ENCODE data around the gene EGFL7.

EGFL7 gene

DNA sequence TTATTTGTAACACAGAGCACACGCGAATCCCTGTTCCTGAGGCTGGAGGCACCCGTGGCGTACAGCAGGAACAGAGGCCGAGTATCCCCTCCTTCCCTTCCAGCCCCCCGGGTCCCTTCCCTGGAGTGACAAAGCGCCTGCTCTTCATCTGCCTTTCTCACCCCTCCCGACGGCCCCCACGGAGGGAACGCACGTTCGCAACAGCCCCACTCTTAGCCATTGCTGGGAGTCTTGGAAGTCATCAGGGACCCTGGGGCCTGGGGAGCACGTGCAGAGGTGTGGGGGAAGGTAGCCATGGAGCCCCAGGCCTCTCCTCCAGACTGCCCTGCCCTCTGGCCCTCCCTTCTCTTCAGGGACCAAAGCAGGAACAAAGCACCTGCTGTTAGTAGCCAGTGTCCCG, 22.1 kb downstream of the EGFL7 start:
- DNase-seq (ENCODE audit: low read depth in 2 of 3, low spot score in 1 of 3): no peak

DNA sequence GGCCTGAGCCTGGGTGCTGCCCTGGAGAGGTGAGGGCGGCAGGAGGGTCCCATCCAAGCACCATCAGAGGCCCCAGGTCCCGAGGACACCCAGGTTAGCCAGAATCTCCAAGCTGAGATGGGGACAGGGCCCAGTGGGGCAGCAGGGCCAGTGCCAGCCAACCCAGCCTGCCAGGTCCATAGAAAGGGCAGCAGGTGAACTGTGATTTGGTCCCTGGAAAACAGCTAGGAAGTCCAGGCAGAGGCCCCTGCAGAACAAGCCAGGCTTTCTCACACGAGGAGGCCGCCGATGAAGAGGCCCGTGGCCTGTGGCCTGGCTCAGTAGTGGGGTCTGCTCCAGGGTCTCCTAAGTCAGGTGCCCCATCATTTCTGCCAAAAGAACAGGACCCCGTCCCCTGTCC, 22.5 kb downstream of the EGFL7 start:
- no peak for DNase-seq (ENCODE audit: low read depth in 2 of 3, low spot score in 1 of 3)

DNA sequence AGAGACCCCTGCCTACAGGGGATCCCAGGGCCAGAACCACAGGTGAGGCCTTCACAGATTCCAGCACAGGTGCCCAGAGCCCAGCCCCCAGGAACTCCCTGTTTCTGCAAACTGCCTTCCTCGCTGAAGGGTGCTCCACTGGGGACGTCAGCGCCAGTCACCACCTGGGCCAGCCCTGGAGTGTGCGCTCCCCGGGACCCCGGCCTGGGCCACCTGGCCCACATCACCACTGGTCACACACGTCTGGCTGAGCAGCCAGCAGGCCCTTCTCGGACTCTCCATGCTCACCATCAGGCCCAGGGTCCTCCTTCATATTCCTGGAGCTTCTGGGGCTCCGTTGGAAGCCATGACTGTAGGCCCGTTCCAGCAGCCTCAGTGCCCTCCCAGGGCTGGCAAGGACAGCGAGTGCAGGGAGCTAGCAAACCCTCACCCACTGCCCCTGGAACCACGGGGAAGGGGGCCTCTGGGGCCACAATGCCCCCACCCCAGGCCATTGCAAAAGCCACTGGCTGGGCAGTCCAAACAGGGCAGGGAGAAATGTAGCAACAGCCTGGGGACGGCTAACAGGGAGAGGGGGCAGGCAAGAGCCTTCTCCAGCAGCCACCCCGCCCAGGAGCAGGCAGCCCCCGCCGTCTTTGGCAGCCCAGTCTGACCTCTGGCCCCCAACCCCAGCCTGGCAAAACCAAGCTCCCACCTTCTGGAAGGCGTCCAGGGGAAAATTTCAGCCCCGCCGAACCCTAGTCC, 23.2 kb downstream of the EGFL7 start:
- DNase-seq (ENCODE audit: low read depth in 2 of 3, low spot score in 1 of 3): no peak

DNA sequence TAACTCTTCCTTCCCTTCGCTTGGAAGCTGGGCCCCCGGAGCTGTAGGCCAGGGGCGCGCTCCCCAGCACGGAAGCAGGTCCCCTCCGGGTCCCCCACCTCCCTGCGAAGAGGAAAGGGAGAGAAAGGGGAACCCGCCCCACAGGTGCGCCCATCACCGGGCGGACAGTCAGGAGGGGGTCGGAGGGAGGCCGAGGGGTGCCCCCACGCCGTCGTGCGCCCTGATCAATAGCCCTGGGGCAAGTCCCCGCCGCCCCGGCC, 23.7 kb downstream of the EGFL7 start:
- no peak for DNase-seq (ENCODE audit: low read depth in 2 of 3, low spot score in 1 of 3)

DNA sequence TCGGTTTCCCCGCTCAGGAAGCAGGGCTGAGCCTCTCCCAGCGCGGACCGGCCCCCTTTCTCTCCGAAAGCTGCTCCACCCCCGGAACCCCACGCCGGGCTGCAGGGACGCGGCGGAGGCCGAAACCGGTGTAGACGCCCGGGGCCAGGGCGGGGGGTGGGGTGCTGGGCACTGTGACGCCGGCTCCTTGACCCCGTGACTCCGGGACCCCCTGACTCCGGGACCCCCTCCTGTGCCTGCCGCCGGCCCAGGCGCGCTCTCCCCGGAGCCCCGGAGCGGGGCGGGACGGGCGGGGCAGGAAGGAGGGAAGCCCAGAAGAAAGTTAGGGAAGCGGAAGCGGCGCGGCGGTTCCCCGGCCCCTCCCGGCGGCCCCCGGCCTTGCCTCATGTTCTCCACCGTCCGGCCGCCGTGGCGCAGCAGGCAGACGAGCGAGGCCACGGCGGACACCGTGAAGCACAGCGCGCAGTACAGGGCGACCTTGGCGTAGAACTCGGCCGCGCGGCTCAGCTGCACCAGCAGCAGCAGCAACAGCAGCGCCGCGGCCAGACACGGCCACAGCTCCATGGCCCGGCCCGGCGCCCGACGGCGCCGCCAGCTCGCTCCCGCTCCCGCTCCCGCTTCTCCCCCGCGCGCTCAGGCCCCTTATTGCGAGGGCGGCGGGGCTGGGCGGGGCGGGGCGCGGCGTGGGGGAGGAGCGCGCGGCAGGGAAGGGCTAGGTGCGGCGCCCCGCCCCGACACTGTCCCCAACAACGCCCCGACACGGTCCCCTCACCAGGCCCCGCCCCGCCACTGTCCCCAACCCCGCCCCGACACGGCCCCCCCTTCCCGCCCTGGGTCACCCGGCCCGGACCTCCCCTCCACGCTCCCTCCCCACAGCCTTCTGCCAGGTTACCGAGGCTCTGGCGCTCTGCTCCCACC, 24.3 kb downstream of the EGFL7 start, which contains the start of gene AGPAT2:
Gene AGPAT2 (minus strand): TSS at position 664 of the 918 bp plus-strand sequence. CDS start 100 bp downstream, at position 564.
- DNase-seq (ENCODE audit: low read depth in 2 of 3, low spot score in 1 of 3): peak; percentile 25 to 68 (median 63)

DNA sequence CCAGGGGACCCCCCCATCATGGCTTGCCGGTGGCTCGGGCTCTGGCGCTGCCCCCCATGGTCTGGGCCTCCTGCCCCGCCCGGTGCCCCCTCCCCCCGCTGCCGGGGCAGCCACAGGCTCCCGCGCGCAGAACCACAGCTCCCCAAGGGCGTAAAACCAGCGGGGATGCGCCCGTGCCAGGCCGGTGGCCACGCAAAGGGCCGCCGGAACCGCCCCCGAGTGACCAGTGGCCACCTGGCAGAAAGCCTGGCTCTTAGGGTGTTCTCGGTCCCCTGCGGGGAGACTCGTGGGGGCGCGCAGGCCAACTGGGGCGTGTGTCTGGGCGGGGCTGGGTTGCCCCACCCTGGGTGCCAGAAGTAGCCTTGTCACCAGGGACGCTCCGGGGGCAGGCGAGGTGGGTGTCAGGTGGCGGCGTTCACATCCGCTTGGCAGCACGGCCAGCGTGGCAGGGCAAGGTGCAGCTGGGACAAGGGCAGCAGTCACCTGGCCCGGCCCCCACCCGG, 25.1 kb downstream of the EGFL7 start:
- DNase-seq (ENCODE audit: low read depth in 2 of 3, low spot score in 1 of 3): no peak

DNA sequence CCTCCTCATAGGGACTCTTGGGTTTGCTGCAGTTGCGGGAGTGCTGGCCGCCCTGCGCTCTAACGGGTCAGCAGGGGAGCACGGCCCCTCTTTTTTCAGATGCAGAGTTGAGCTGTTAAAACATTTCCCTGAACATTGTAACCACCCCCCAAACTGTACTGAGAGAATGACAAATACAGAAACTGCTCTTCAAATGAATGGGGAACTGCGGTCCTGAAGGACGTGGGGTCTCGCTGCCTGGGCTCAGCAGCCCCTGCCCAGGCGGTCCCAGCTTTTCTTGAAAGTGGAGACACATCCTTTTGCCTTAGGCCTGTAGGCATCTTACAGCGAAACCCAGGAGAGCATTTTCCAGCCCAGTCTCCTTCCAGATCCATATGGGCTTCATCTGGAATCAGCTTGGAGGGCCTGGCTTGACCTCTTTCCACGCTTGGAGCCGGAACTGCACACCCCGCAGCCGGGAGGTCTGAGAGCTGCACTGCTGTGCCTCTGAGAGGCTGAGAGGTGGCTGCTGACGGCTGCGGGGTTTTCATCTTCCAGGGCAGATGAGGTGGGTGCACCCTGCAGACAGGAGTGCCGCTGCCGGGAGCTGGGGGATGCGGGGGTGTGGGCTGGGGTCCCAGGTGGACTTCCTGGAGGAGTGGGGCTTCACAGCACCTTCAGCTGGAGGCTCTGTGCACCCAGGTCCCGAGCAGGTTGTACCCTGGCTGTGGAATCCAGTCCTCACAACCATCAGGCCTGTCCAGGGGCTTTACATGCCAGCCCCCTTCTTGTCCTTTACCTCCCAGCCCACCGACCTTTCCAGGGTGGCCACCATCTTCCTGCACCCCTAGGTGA, 25.8 kb downstream of the EGFL7 start:
- no peak for DNase-seq (ENCODE audit: low read depth in 2 of 3, low spot score in 1 of 3)

DNA sequence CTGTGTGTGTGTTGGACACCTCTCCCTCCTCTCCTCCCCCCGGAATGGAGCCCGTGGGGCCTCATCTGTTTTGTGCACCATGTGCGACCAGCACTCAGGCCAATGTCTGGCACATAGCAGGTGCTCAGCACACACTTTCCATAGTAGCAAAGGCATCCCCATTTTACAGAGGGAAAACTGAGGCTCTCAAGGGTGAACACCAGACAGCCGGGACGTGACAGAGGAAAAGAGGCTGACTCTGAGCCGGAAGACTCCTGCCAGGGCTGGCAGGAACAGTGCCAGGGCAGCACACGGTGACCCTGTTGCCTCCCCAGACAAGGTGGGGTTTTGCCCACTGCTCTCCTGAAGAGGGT, 26.4 kb downstream of the EGFL7 start:
- DNase-seq (ENCODE audit: low read depth in 2 of 3, low spot score in 1 of 3): no peak

DNA sequence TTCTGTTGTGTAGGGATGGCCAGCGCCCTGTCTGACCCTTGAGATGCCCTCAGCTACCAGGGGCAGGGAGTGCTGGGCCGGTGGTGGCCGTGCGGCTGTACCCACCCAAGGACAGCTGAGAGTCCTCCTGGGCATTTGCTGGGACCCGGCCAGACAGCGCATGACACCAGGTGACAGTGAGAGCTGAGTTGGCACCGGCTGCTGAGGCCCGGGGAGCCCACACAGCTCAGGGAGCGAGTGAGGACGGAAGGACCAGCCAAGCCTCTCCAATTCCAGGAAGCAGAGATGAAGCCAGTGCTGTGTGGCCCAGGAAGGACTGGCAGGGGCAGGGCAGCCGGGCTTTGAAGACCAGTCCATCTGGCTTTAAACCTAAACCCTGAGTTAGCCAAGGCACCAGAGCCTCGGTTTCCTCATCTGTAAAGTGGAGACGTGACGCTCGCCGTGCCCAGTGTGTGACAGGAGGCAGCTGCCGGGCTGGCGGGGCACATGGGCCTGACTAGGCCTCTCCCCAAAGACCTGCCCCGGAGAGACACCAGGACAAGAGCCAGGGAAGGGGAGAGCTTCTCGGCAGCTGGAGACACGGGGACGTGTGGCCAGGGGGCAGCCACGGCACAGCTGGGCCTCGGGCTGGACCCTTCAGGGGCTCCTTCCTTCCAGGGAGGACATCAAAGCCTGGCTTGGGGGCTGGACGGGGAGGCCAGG, 27.5 kb downstream of the EGFL7 start:
- DNase-seq (ENCODE audit: low read depth in 2 of 3, low spot score in 1 of 3): no peak

DNA sequence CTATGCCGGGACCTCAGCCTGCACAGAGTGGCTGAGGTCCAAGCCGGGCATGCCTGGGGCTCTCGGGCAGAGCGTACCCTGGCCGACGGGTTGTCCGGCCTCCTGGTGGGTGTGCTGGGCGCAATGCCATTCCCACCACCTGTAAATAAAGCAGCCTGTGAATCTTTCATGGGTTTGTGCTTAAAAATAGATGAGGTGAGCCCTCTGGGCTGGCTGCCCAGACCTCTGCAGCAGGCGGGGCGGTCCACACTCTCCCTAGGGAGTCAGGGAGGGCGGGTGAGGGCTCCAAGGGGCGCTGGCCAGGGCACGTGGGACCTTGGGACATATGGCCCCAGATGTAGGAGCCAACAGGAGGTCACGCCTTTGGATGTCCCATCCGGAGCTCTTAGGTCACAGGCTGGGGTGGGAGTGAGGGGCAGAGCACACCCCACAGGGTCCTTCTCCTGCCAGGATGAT, 28.1 kb downstream of the EGFL7 start:
- DNase-seq (ENCODE audit: low read depth in 2 of 3, low spot score in 1 of 3): no peak

DNA sequence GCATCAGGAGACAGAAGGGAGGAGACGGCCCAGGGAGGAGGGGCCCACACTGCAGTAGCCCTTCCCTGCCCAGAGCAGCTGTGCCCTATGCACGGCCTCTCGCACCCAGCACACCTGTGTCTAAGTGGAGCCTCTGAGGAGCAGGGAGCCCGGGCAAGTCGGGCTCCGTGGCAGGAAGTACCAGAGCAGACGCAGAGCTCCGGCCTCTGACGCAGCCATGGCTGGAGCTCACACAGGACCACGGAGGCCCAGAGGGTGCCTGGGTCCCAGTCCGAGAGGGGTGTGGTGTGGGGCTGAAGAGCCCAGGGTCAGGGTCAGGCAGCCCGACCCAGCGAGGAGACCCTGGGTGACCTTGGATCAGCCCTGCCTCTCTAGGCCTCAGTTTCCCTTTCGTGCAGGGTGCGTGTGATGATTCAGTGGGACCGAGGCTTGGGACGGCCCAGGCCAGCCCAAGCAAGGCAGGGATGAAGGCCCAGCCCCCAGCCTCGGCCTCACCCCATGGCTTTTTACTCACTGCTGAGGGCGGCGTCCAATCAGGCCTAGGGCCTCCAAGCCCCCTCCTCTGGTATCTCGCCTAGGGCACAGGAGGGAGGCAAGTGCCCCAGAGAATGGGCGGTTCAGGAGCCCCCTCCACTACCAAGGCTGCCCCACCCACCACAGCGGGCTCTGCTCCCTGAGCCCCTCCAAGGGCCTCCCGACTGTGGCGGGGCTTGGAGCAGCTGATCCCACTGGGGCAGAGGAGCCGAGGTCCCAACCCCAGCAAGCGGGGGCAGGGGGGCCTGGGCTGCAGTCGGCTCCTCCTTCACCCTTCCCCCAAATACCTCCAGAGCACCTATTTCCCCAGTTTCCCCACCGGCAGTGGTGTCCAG, 28.8 kb downstream of the EGFL7 start:
- DNase-seq (ENCODE audit: low read depth in 2 of 3, low spot score in 1 of 3): no peak

DNA sequence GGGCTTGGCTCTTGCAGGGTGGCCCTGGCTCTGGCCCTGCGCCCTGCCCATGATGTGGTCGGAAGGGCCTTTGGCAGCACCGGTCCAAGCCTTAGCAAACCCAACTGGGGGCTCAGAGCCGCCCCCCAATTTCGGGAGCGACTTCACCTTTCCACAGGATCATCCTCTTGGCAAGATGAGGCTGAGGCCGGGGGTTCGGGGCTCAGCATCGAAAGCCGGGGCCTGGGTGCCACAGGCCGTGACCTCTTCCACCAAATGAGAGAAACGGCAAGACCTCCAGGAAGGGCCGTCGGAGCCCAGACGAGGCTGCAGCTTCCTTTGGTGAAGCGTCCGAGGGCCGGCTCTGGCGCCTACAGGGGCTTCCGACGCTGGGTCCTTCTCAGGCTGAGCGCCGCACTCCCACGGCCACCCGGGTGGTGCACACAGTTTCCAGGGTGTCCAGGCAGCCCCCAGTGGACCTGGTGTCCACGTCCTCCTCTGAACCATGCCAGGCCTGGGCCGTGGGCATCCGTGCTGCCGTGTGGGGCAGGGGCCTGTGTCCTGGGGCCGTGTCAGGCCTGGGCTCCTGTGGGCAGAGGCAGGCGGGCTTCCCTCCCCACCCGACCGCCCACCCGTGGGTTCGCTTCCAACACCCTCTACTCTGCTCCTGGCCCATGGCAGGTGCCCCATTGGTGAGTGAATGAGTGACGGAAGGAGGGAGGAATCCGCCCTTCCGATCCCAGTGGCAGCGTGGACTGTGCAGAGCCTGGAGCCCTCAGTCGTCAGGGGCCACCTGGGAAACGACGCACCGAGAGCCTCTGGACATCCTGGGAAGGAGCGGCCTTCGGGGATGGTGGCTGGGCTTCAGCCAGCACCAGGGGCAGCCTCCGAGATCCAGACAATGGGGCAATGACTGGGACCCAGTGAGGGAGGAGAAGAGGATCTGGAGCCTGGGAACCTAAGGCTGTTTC, 29.7 kb downstream of the EGFL7 start:
- no peak for DNase-seq (ENCODE audit: low read depth in 2 of 3, low spot score in 1 of 3)

DNA sequence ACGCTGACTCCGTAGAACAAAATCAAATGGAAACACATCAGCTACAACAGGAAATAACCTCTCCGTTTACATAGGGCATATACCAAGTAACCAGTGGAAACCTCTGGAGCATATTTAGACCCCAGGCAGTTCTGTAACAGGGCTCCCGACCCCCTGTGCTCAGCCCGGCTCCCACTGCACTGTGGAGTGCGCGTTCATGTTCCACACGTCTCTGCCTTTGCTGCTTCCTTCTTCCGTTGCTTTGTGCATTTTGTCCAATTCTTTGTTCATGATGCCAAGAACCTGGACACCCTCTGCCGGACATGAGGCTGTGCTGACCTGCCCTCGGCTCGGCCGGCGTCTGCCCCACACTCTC, 30.4 kb downstream of the EGFL7 start:
- no peak for DNase-seq (ENCODE audit: low read depth in 2 of 3, low spot score in 1 of 3)

DNA sequence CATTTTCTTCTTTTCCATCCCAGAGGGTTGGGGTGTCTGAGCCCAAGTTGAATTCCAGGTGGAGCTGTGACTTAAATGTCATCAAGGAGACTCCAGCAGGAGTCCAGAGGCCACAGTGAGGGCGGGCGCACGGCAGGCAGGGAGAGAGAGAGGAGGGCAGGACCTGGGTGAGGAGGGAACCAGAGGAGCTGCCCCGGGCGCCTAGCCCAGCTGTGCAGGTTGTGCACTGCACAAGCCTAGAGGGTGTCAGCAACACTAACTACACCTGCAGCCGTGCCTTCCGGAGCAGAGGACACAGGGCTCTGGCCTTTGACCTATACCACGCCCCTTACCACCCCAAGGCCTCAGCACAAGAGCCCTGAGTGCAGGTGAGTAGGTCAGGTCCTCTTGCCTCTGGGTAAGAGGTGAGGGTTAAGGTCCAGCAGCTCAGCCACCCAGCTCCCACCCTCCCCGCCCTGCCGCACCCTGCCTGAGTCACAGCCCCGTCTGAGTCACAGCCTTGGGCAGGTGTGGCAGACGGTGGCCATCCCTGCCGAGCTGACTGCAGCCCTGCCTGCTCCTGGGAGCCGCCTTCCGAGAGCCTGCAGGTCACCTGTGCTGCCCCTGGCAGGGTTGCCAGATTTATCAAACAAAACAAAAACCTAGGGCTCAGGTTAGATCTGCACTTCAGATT, 30.9 kb downstream of the EGFL7 start:
- no peak for DNase-seq (ENCODE audit: low read depth in 2 of 3, low spot score in 1 of 3)

DNA sequence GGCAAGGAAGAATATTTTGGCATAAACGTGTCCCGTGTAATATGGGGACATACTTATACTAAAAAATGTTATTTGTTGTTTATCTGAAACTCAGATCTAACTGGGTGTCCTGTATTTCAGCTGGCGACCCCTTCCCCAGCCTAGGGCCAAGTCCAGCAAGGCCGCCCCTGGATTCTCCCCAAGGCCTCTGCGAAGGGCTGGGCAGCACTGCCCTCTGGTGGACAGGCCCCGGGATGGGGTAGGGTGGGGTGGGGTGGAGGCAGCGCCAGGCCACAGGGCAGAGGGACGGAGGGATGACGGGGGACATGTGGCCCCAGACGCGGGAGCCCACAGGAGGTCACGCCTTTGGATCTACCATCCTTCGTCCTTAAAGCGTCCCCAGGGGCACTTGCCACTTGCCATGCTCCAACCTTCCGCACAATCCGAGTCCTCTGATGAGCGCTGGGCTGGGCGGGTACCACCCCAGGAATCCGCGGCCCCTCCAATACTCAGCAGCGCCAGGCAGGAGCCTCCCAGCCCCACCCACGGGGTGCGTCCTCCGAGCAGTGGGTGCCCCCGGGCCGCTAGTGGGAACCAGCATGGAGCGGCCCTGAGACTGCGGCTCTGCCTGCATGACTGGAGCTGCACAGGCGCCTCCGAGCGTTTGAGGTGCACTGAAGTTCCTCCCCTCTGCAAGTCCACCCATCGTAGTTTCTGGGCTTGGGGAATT, 31.6 kb downstream of the EGFL7 start:
- peak; percentile 26 to 37 (median 29) for DNase-seq (ENCODE audit: low read depth in 2 of 3, low spot score in 1 of 3)

DNA sequence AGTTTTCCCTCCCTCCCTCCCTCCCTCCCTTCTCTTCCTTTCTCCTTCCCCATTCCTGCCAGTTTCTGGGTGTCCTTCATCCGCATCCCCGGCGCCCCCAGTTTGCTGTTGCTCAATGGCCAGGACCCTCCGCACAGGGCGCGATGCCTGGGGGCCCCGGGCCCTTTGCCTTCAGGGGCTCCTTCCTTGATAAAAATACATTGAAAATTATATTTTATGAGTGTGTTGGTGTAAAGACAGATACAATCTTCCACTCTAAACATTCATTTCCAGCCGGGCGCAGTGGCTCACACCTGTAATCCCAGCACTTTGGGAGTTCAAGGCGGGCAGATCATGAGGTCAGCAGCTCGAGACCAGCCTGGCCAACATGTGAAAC, 32.1 kb downstream of the EGFL7 start:
- DNase-seq (ENCODE audit: low read depth in 2 of 3, low spot score in 1 of 3): no peak

DNA sequence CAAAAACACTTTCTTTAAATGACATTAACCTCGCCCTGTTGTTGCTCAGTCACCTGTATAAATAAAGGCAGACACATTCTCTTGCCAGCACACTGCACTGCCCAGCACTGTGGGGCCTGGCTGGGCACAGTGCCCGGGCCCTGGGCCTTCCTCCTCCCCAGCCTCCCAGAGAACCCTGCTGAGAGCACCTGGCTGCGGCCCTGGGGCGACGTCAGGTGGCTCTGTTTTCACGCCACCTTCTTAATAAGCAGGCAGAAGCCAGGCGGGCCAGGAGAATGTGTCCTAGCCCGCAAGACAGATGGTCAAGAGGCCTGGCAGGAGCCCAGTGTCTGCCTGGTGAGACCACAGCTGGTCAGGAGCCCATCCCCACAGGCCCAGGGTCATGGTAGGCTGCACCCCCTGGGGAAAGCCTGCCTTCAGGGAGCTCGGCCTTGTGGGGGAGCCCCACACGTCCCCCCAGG, 32.7 kb downstream of the EGFL7 start:
- no peak for DNase-seq (ENCODE audit: low read depth in 2 of 3, low spot score in 1 of 3)

DNA sequence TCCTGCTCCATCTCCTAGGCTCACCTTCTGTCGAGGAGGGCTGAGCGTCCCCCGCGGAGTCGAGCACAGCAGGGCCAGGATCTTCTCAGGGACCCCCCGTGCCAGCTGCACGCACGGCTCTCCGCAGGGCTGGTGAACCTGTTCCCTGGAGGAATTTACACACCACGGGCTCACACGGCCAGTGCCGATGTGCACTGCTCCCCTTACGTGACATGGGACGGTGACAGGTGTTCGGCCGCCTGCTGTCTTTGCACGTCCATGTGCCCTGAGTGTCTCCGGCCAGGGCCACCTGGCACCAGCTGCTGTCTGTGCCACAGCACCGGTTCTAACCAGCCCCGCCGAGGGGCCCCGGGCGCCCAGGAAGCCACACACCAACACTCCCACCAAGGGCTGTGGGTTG, 33.2 kb downstream of the EGFL7 start:
- no peak for DNase-seq (ENCODE audit: low read depth in 2 of 3, low spot score in 1 of 3)

All from stimulated activated CD4-positive, alpha-beta T cell treated with anti-CD3 and anti-CD28 coated beads, Interleukin-12 subunit alpha, Interleukin-12 subunit beta, amount 100 ng/mL, for 48 hours (primary cell).